GM21515 (cell line): ENCODE results near the gene CFAP77.

Experiments
- ATAC-seq: cut with Tn5 transposase; IDR thresholded peaks from one replicate; pipeline ENCODE4 v1.9.1; 2021; ENCODE audit not compliant: unreplicated experiment

Gene CFAP77

DNA sequence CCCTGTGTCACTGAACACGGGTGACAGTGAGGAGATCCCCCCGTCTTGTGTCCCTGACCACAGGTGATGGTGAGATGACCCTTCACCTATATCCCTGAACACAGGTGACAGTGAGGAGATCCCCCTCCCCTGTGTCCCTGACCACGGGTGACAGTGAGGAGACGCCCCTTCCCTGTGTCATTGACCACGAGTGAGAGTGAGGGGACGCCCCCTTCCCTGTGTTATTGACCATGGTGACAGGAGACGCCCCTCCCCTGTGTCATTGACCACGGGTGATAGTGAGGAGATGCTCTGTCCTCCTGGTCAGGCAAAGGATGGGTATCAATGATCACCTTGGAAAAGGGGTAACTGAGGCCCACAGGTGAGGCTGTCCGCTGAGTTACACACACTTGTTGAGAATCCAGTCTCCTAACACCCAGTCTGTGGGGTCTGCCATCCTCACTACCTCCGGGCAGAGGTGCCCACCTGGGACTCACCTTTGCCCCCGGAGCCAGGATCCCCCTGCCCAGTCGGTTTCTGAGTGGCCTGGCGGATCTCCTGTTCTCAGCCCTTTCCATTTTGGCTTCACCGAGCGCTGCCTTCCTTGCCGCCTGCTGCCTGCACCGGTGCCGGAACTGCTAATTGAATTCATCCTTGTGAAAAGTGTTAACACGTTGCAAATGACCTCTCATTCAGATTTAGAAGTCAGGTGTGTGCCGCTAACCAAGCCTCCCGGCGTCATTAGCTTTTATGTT, 104.2 kb downstream of the CFAP77 start:
- no peak for ATAC-seq

DNA sequence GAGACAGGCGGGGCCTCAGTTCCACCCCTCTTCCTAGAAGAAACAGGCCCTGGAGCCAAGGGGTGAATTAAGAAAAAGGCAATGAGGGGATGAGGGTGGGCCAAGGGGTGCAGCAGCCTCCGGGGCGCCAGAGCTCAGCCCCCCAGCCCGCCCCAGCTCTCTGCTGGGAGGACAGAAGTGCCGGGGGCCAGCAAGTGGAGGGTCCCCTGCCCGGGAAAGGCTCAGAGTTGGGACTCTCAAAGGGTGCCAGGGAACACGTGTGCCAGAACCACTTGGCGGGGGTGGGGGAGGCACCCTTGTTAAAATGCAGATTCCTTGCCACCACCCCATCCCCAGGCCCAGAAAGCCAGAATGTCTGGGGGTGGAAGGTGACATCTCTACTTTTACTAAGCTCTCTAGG, 104.8 kb downstream of the CFAP77 start:
- ATAC-seq = no peak

DNA sequence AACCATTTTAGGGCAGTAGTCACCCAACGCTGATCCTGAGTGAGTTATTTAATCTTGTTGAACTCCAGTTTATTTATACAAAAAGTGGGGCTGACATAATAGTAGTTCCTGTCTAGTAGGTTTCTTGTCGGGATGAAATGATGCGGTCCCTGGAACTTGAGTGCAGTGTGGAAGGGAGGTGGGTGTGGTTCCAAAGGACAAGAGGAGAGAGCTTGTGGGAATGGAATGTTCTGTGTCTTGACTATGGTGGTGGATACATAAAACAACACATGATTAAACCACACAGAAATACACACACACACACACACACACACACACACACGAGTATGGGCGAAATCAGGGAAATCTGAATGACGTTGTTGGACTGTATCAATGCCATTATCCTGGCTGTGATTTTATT, 106.3 kb downstream of the CFAP77 start:
- no peak for ATAC-seq

DNA sequence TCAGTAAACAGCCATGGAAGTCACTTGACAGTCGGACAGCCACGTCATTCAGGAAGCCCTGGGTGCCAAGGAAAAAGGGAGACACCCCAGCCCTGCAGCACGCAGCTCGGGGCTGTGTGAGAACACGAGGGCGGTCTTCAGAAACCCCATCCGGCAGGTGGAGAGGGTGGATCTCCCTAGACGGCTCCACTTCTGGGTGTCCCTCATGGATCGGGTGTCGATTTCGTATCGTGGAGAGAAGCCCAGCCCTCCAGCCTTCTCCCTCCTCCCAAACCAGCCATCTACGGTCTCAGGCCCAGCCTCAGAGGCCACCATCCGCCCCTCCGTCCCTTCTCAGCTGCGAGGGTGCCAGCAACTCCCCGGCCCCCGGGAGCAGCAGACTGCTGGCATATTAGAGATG, 106.9 kb downstream of the CFAP77 start:
- ATAC-seq = no peak

DNA sequence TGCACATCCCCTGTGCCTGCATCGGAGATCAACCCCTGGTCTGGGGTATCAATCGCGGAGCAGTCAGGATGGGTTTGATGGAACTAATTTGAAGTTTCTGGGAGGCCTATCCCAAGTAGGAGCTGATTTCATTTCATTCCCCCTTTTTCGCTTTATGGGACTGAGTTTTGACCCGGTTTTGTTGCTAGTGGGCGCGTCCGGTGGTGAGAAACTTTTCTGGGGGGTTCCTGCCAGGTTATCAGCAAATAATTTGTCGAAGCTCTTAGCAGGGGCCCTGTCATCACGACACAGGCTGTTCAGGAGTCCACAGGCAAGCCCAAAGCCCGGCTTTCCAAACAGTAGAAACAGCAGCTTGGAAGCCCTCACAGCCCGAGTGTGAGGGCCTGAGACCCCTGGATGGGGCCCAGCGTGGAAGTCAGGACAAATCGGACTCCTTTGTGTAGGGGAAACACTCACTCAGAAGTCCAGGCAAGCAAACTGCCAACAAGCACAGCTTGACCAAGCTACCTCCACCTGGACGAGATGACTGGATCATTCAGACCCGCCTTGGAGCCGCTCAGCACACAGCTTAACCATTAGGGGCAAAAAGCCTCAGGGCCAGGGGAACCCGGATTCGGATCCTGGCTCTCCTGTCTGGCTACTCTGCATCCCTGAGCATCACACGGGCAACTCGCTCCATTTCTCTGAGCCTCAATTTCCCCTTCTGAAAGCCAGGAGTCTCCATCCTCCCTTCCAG, 108.0 kb downstream of the CFAP77 start:
- no peak for ATAC-seq

DNA sequence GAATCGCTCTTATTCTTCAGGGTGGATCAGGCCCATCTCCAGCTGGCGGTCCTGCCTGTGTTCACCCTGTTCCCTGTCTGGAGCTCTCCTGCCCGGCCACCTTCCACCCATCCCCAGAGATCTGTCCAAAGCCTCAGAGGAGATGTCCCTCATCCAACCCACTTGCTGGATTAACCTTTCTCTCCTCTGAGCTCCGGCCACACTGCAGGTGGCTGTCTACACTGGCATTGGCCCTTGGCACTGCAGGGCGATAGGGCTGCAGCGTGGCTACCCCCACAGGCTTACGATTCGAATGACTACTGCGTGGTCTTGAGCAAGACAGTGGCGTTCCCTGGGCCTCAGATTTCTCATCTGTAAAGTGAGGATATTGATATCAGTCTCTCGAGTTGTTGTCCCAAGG, 108.6 kb downstream of the CFAP77 start:
- ATAC-seq = no peak

DNA sequence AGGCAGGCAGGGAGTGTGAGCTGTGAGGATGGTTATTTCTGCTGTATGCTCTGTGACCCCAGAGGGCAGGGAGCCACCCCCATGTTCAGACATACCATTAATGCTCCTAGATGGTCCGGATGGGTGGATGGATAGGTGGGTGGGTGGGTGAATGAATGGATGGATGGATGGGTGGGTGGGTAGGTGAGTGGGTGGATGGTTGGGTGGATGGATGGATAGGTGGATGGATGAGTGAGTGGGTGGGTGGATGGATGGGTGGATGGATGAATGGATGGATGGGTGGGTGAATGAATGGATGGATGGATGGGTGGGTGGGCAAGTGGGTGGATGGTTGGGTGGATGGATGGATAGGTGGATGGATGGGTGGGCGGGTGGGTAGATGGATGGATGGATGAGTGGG, 109.0 kb downstream of the CFAP77 start:
- no peak for ATAC-seq

DNA sequence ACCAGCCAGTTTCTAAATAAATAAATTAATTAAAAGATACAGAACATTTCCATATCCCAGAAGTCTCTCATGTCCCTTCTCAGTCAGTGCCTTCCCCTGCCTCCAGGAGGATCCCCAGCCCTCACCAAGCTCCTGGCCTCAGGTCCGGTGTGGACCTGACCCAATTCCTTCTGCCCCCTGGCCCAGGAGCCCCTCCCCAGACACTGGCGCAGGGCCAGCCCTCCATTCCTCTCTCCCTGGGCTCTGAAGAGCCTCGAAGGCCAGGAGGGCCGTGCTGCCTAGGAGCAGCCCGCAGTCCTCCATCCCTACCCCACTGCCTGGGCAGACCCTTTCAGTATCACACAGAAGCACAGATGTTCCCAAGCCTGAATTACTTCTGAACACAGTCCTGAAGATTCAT, 110.6 kb downstream of the CFAP77 start:
- ATAC-seq = no peak

DNA sequence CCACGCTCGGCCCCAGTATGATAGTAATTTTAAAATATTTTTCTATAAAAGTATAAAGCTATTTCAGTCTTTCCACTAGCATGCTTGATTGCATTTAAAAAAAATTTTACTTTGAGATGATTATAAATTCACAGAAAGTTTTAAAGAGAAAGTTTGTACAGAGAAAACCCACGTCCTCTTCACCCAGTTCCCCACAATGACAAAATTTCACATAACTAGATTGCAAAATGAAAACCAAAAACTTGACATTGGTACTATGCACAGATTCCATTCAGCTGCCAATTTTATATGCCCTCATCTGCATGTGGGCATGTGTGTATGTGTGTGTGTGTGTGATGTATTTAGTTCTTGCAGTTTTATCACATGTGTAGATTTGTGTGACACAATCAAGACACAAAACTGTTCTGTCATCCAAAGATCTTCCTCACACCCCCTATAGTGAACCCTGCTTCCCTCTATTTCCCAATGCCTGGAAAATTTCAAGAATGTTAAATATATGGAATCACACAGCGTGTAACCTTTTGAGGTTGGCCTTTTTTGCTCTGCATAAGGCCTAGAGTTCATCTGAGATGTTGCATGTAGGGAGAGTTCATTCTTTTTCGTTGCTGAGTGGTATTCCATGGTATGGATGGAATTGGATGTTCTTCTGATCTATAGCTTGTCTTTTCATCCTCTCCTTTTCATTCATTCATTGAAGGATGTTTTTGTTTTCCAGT, 115.5 kb downstream of the CFAP77 start:
- no peak for ATAC-seq

DNA sequence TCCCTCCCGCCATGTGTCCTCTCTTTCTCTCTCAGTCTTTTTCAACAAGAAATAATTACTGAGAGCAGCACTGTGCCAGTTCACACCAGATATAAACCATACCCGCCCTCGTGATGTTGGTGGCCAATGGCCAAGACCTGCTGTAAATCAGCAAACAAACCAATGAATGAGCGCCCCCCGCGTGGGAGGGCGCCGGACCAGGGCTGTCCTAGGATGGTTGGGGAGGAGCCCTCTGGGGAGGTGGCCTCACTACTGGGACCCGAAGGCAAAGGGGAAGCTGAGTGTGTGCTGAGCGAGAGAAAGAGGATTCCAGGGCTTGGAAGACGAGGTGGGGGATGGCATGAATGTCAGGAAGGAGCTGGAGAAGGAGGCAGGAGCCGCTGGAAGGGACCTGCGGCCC, 121.2 kb downstream of the CFAP77 start:
- ATAC-seq = no peak

DNA sequence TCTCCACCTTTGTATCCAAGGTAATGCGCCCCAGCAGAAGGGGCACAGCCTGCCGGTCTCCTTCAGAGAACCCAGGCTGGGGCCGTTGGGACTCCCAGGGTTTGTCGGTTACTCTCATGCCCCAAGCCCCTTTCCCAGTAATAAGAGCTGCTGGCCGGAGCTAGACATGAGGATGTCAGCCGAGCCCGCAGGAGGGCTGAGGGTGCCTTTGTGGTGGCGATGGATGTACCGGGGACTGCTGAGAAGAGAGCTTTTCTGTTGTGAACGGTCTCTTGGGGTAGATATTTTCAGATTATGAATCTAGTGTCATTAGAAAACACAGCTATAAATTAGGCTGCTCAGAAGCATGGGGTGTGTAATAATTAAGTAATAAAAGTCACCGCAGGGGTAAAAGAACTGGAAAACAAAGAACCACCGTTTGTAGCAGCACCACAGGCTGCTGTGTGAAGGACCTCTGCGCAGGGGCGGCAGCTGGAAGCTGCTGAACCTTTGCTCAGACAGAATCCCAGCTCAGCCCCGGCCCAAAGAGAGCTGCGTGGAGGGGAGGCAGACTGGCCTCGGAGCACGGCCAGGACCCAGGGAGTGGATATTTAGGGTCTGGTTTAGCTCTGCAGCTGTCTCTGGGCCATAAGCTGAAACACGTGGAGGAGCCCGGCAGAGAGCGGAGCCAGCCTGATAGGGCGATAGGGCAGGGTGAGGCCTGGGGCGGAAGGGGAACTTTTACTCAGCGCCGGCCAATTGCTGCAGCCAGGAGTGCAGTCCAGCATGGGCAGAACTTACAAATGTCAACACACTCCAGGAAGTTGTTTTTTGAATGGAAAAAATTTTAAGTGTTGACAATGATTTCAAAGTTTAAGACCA, 121.9 kb downstream of the CFAP77 start:
- no peak for ATAC-seq

DNA sequence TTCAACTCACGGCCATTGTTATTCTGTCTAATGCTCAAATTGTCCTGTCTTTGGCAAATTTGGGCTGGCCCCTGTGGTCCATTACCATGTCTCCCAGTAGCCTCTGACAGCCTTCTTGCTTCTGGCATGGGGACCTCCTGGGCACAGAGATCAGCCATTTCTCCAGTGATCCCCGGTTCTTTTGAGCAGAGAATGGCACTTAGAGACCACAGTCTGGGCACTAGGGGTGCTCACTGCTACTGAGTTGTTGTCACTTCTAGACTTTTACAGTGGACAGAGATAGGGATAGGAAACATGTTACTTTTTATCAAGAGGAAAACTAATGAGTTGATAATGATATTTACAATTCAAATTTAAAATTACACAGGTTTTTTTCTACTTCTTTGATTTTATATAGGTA, 124.8 kb downstream of the CFAP77 start:
- ATAC-seq = no peak

DNA sequence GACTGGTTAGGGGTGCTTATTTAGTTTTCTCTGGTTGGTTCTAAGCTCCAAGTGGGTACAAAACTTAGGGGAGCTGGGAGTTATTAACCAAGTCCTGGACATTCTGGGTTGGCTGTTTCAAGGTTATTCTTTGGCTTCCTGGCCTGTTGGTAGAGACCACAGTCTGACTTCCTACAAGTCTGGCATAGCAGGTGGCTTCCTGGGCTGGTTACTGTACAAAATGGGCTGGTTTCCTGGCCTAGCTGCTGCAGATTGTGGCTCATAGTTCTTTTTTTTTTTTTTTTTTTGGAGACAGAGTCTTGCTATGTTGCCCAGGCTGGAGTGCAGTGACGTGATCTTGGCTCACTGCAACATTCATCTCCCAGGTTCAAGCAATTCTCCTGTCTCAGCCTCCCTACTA, 126.1 kb downstream of the CFAP77 start:
- no peak for ATAC-seq

DNA sequence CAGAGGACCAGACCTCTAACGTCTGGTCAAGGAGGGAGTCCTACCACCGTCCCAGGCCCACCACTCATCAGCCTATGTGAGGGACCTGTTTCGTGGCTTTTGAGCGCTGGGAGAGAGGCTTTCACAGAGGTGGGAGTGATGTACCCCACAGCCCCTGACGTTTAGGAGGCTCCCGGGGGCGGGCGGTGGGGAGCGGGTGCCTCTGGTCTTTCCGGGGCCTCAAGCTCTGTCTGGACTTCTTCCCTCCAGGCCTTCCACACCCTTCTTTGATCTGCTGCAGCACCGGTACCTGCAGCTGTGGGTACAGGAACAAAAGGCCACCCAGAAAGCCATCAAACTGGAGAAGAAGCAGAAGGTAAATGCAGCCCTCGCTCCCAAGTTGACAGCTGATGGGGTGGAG, 127.3 kb downstream of the CFAP77 start:
- no peak for ATAC-seq

DNA sequence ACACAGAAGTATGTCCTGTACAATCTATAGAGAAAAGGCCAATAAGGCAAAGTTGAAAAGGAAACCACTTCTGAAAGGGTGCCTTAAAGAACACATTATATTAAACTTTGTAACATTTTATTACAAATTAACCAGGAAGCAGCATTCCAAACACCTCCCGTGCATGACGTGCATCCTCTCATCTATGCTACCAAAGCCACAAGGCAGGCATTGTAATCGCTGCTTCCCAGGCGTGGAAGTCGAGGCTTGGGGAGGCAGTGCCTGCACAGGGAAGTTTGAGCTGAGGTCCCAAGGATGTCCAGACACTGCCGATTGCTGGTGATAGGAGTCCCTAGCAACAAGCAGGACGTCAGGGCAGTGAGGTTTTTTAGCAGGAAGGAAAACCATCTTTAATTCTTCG, 128.1 kb downstream of the CFAP77 start:
- no peak for ATAC-seq

DNA sequence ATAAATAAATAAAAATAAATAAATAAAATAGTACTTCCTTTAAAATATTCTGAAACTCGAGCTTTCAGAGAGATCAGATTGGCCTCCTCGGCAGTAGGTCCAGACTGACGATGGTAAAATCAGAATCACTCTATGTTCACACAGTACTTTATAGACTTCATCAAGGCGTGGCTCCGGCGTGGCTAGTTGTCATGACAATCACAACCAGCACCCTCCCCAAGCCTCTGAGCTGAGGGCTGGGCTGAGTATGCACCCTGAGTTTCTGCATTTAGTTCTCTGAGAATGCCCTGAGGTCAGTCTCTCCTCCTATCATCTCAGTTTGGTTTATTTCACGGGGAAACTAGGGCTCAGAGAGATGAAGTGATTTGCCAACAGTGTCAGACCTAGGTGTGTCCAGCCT, 129.1 kb downstream of the CFAP77 start:
- no peak for ATAC-seq

DNA sequence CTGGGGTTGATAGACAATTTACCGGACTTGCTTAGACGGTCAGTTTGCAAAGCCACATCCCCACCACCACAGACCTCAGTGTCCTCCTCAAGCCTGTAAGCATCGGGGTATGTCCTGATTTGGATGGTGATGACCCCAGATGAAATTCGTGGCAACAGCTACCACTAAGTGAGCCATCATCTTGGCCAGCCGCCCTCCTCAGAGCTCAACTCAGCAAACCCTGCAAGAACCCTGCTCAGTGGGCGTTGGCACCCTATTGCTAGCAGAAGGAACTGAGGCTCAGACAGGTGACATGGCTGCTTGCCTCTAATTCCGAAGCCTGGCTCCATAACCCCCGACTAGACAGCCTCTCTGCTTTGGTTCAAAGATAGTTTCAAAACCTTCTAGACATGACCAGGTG, 131.0 kb downstream of the CFAP77 start:
- ATAC-seq = no peak

DNA sequence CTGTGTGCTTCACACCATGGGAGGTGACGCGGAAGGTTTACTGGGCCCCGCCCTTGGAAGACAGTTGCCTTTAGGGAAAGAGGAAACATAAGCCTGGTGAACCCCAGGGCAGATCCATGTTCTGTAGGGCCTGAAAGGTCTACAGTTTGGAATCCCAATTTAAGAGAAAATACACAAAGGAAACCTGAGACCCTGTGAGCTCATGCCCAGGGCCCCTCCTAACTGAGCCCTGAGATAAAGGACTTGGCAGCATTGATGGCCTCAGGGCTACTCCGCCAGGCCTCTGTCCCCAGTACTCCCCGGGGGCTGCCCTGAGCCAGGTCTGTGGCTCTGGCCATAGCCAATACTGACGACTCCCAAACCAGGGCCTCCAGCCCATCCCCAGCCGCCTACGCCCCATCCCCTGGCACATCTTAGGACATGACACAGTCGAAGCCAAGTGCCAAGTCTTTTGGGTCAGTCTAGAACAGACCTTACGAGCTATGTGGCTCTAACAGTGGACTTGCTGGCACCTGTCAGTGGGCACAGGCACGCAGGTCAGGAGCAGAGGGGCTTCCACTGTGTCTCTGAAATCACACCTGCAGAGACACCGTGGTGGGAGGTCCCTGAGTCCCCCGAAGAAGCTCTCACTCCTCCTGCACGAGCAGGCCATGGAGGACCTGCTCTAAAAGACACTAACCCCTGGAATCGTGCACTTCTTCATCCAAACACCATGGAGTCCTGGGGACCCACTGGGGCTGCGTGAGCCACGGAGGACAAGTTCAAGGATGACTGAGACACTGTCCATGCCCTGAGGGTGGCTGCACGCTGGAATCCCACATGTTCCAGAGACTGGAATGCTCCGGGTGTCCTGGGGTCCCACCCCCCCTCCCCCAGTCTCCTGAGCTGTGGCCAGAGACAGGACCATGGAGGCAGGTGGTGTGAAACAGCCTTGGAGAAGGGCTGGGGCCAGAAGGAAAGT, 132.1 kb downstream of the CFAP77 start:
- no peak for ATAC-seq

DNA sequence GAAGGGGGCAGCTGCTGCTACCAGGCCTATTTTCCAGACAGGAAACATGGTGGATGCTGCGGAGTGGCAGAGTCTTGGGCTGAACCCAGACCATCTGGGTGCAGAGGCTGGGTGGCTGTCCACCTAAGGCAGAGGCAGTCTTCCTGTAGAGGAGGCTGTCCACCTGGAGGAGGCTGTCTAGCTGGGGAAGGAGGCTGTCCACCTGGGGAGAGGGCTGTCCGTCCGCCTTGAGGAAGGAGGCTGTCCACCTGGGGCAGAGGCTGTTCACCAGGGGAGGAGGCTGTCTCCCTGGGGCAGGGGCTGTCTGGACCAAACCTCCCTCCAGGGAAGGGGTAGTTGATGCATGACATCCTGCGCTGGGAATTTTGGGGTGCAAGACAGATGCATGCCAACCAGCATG, 133.2 kb downstream of the CFAP77 start:
- no peak for ATAC-seq

DNA sequence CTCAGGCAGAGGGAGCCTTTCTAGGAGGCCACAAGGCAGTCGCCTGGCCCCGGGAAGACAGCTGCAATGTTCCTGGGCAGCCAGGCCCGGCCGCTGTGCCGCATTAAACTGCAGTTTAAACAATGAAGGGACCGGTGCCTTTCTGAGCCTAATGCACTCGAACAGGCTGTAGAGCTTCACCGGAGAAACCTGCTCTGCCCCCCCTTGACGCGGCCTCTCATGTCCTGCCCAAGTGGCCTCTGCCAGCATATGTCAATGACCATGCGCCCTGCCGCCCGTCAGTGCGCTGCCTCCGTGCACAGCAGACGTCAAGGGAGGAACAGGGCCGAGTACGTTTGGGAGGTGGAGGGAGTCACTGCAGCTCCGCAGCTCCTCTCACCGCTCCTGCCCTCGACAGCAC, 133.9 kb downstream of the CFAP77 start:
- ATAC-seq = no peak
